Endothelial cell of umbilical vein (primary cell): Measurements from ENCODE around the gene AP1M1. TPM values are rescaled to one million over a fixed set of nuclear protein-coding genes. Genes with fewer than 3 reads are reported as not detected.
A peak's percentile ranks its signal among the peaks of the same experiment; 100 is the strongest.

Experiments used
- BruUV-seq: library from RNA; stranded (reverse); fragments of 400-500 nt; replicated peaks from 2 replicates; lab custom pipeline; 2021; lab: Mats Ljungman, UMichigan
- CTCF ChIA-PET: fragments of 300-600, 350-600 bp; sonication (Branson Sonifier 250); formaldehyde crosslinking; loops from one replicate; lab custom pipeline; 2021; ENCODE audit warnings: antibody characterized with exemption, inconsistent platforms; lab: Charles Lee
- POLR2A ChIA-PET: fragments of 300-600, 350-600 bp; sonication (Branson Sonifier 250); formaldehyde crosslinking; loops from one replicate; lab custom pipeline; 2021; ENCODE audit warnings: antibody characterized with exemption, inconsistent platforms; lab: Charles Lee
- DNase-seq: peaks from one replicate; pipeline ENCODE4 v3.0.0-alpha.2; 2011; ENCODE audit warnings: low read depth, low spot score
- FAIRE-seq: peaks from 2 replicates; lab custom pipeline; 2011; peaks lifted over from hg19 to GRCh38; lab: Jason Lieb, UNC
- H2AFZ ChIP-seq: 2 replicates; pipeline ENCODE4 v1.6.0; 2012; ENCODE audit warnings: low read depth, low read length, control low read depth, inconsistent platforms
- H3K27ac ChIP-seq: 2 replicates; pipeline ENCODE4 v1.5.1; 2011; ENCODE audit warnings: low read depth, mild to moderate bottlenecking, control low read depth, low read length, moderate library complexity; ENCODE audit not compliant: insufficient read depth
- H3K27me3 ChIP-seq, 2 experiments: 2 replicates each; pipeline versions ENCODE4 v1.6.0 to v1.6.1; 2011; ENCODE audit warnings: low read length in 2 of 2, mixed read lengths in 1 of 2; ENCODE audit not compliant: control insufficient read depth in 2 of 2, insufficient read depth in 2 of 2
- H3K36me3 ChIP-seq, 2 experiments: 2 replicates in 1 of 2; 3 replicates in 1 of 2; pipeline ENCODE4 v1.5.1; 2011; ENCODE audit warnings: low read length in 2 of 2, mild to moderate bottlenecking in 1 of 2, moderate library complexity in 1 of 2; ENCODE audit not compliant: control insufficient read depth in 2 of 2, insufficient read depth in 2 of 2; ENCODE audit errors: extremely low read depth in 1 of 2
- H3K4me1 ChIP-seq: 3 replicates; pipeline ENCODE4 v1.5.1; 2011; ENCODE audit warnings: mild to moderate bottlenecking, low read length; ENCODE audit not compliant: control insufficient read depth, insufficient read depth; ENCODE audit errors: extremely low read depth
- H3K4me2 ChIP-seq: 2 replicates; pipeline ENCODE4 v1.6.1; 2011; ENCODE audit warnings: low read length, control low read depth, mixed read lengths; ENCODE audit not compliant: insufficient read depth
- H3K4me3 ChIP-seq, 3 experiments: fragments of 200-600 bp in 1 of 3; sonication (generic), shearing (Covaris generic) in 1 of 3; replicated peaks in 1 of 3; 2 replicates each; pipeline ENCODE4 v1.5.1; 2011 to 2016; ENCODE audit warnings: control low read depth in 3 of 3, low read length in 3 of 3, mild to moderate bottlenecking in 2 of 3, inconsistent platforms in 1 of 3, low read depth in 1 of 3, moderate library complexity in 1 of 3; ENCODE audit not compliant: insufficient read depth in 1 of 3
- H3K79me2 ChIP-seq: 2 replicates; pipeline ENCODE4 v1.6.0; 2012; ENCODE audit warnings: low read length, inconsistent platforms; ENCODE audit not compliant: control insufficient read depth, insufficient read depth
- H3K9ac ChIP-seq: replicated peaks from 2 replicates; pipeline ENCODE3; 2011; ENCODE audit warnings: low read length, control low read depth; ENCODE audit not compliant: insufficient read depth; ENCODE audit errors: extremely low read depth
- H3K9me1 ChIP-seq: replicated peaks from 3 replicates; pipeline ENCODE4 v1.6.0; 2011; ENCODE audit warnings: mild to moderate bottlenecking, low read length; ENCODE audit not compliant: control insufficient read depth, insufficient read depth; ENCODE audit errors: extremely low read depth
- H3K9me3 ChIP-seq: replicated peaks from 2 replicates; pipeline ENCODE4 v1.5.1; 2012; ENCODE audit warnings: low read length, inconsistent platforms; ENCODE audit not compliant: control insufficient read depth, insufficient read depth
- H4K20me1 ChIP-seq: replicated peaks from 2 replicates; pipeline ENCODE3; 2011; ENCODE audit warnings: mild to moderate bottlenecking, low read length; ENCODE audit not compliant: control insufficient read depth, insufficient read depth; ENCODE audit errors: extremely low read depth
- EZH2 ChIP-seq: IDR thresholded peaks from 2 replicates; pipeline ENCODE4 v1.6.1; 2012; ENCODE audit warnings: borderline replicate concordance, low read depth, mild to moderate bottlenecking, moderate library complexity, low read length, inconsistent platforms; ENCODE audit not compliant: severe bottlenecking
- FOS ChIP-seq: IDR thresholded peaks from 2 replicates; pipeline ENCODE4 v1.6.1; 2011; ENCODE audit warnings: mild to moderate bottlenecking, low read length, moderate library complexity, borderline replicate concordance; ENCODE audit not compliant: insufficient read depth
- GATA2 ChIP-seq: IDR thresholded peaks from 2 replicates; pipeline ENCODE4 v1.7.0; 2011; ENCODE audit warnings: low read depth, mild to moderate bottlenecking, moderate library complexity, mixed read lengths, low read length; ENCODE audit not compliant: insufficient read length, insufficient read depth
- JUN ChIP-seq: IDR thresholded peaks from 2 replicates; pipeline ENCODE4 v1.6.1; 2011; ENCODE audit warnings: borderline replicate concordance, low read depth; ENCODE audit not compliant: insufficient read length, insufficient read depth
- POLR2A ChIP-seq: IDR thresholded peaks from 2 replicates; pipeline ENCODE4 v1.6.1; 2012; ENCODE audit warnings: low read depth, mild to moderate bottlenecking, control low read depth, low read length
- POLR2AphosphoS5 ChIP-seq: IDR thresholded peaks from 2 replicates; pipeline ENCODE4 v1.6.1; 2012; ENCODE audit warnings: low read depth, mild to moderate bottlenecking, control low read depth, low read length, moderate library complexity; ENCODE audit not compliant: insufficient read depth
- dilution Hi-C: fragments of 300-500 bp; cut with MboI; formaldehyde crosslinking; loops from one replicate; pipeline ENCODE4 v1.15.0; 2019; ENCODE audit warnings: low sequenced_read_pairs; ENCODE audit not compliant: extremely low pct_ligation_motif_present
- intact Hi-C: fragments of 100-400 bp; cut with micrococcal nuclease; formaldehyde crosslinking; loops from one replicate; pipeline ENCODE4 v1.10.0; 2022
- polyA plus RNA-seq, 4 experiments: library from polyadenylated mRNA; depleted of rRNA in 3 of 4; stranded (reverse) in 3 of 4; unstranded in 1 of 4; fragments of >200 nt; gene quantifications; 2 replicates each; pipeline versions ENCODE4 v1.2.1 to v1.2.3, GENCODE V29; 2011 to 2012; ENCODE audit warnings: missing spikeins in 1 of 4
- total RNA-seq: library from RNA; stranded (reverse); gene quantifications from 2 replicates; pipeline ENCODE4 v1.2.3, GENCODE V29; 2021
- TF ChIP-seq, protein P1 (sequence below), 2 donors: IDR thresholded peaks; 1 replicate in 1 of 2; 2 replicates in 1 of 2; pipeline ENCODE4 v1.5.1; 2011; ENCODE audit warnings: low read length in 2 of 2, mild to moderate bottlenecking in 2 of 2, moderate library complexity in 2 of 2, control low read depth in 1 of 2, inconsistent platforms in 1 of 2, low read depth in 1 of 2; ENCODE audit not compliant: insufficient read depth in 1 of 2; ENCODE audit errors: extremely low read depth in 1 of 2
- TF ChIP-seq, protein P2 (sequence below): IDR thresholded peaks from 2 replicates; pipeline ENCODE4 v1.6.1; 2011; ENCODE audit not compliant: insufficient read depth, insufficient read length

AP1M1 gene
- total and polyA plus RNA-seq, 2 donors (not counting 3 experiments of a cell fraction or from before 2014, with no cell fraction given), result 99.3 to 129 TPM

DNA sequence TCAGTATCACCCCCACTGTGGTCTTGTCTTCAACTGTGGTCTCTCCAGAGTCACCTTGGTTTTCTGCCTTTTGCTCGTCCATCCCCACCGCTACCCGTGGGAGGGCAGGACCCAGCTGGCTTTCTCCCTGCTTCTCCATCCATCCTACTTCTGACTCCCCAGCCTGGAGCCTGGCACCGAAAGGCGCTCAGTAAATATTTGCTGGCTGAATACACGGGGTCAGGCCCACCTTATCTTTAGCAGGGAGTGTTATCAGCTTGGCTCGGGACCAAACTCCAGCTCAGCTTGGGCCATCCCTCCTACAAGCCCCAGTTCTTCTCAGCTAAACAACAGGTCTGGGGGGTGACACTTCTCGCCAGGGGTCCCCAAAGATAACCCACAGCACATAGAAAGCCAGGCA, 64.9 kb downstream of the AP1M1 start:
- Histone ChIP-seq H3K4me1 (peaks cover 21% of the 10 kb centered on the region), H3K79me2 (no peaks in the 10 kb centered on the region), H3K27me3 (no peaks in the 10 kb centered on the region), H3K9ac (no peak overlapping the region), H2AFZ (peak overlapping the region; percentile 21), H3K27ac (no peak overlapping the region), H3K9me1 (no peaks in the 10 kb centered on the region), H3K4me3 (no peak overlapping the region), H4K20me1 (no peaks in the 10 kb centered on the region), H3K36me3 (no peaks in the 10 kb centered on the region), H3K4me2 (no peak overlapping the region), H3K9me3 (no peaks in the 10 kb centered on the region)
- BruUV-seq, result no TSS peak
- intact Hi-C loops (no loop called here), dilution Hi-C loops (no loop called here)
- TF ChIP-seq POLR2AphosphoS5, result no peak
- TF ChIP-seq POLR2A, result no peak
- TF ChIP-seq, protein P1, sequence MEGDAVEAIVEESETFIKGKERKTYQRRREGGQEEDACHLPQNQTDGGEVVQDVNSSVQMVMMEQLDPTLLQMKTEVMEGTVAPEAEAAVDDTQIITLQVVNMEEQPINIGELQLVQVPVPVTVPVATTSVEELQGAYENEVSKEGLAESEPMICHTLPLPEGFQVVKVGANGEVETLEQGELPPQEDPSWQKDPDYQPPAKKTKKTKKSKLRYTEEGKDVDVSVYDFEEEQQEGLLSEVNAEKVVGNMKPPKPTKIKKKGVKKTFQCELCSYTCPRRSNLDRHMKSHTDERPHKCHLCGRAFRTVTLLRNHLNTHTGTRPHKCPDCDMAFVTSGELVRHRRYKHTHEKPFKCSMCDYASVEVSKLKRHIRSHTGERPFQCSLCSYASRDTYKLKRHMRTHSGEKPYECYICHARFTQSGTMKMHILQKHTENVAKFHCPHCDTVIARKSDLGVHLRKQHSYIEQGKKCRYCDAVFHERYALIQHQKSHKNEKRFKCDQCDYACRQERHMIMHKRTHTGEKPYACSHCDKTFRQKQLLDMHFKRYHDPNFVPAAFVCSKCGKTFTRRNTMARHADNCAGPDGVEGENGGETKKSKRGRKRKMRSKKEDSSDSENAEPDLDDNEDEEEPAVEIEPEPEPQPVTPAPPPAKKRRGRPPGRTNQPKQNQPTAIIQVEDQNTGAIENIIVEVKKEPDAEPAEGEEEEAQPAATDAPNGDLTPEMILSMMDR (IDR thresholded peaks at IDR 0.05; ENCODE audit: extremely low read depth in 1 of 2, insufficient read depth in 1 of 2, low read depth in 1 of 2, low read length in 2 of 2), result no peak
- TF ChIP-seq GATA2, result peak; percentile 67
- no peak for TF ChIP-seq JUN
- no peak for TF ChIP-seq FOS
- TF ChIP-seq EZH2, result no peak
- TF ChIP-seq, protein P2, sequence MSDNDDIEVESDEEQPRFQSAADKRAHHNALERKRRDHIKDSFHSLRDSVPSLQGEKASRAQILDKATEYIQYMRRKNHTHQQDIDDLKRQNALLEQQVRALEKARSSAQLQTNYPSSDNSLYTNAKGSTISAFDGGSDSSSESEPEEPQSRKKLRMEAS, result no peak
- ChIA-PET CTCF (interaction anchor here (0.7 to 1.3 kb wide), 3 partner anchors 12 to 114 kb away, joined by 3 to 4 read pairs (median 3); no protein-coding TSS in a partner anchor), POLR2A (interaction anchor here (0.7 kb wide), 1 partner anchor 62 kb away, joined by 3 read pairs; no protein-coding TSS in a partner anchor)
- DNase-seq, result peak; percentile 40
- FAIRE-seq, result peak; percentile 56
